COR-L47 (cell line): Measurements from ENCODE around the gene CABLES1.

Experiments used
- DNase-seq: peaks from one replicate; lab custom pipeline; 2025; lab: John Stamatoyannopoulos, UW

CABLES1 gene

DNA sequence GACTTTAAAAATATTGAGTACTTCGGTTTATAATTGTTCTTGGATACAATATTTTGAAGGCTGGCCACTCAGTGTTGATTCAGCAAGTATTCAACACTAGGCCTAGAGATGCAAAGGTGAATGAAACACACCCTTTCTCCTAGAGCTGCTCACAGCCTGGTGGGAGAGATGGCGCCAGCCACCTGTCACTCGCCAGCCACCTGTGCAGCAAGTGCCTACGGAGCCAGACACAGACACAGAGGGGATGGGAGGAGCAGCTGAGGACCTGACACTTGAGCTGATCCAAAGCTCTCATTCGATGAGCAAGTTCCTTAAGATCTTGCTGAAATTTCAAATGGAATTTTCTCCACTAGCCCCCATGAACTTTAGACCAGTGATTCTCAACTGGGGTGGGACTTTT, 166.7 kb downstream of the CABLES1 start:
- peak; percentile 76 for DNase-seq

DNA sequence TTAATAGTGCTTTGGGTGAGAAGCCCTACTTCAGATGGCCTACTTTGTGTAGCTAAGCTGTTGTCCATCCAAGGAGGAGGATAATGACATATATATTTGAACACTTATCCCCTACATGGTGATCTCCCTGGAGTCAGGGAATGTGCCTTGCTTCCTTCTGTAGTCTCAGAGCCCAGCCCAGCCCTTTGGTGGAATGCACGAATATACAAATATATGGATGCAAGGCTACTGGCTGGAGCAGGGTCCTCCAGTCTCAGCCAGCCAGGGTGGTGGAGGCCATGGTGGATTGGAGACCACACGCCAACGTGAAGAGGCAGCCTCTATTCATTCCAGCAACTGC, 167.2 kb downstream of the CABLES1 start:
- no peak for DNase-seq

DNA sequence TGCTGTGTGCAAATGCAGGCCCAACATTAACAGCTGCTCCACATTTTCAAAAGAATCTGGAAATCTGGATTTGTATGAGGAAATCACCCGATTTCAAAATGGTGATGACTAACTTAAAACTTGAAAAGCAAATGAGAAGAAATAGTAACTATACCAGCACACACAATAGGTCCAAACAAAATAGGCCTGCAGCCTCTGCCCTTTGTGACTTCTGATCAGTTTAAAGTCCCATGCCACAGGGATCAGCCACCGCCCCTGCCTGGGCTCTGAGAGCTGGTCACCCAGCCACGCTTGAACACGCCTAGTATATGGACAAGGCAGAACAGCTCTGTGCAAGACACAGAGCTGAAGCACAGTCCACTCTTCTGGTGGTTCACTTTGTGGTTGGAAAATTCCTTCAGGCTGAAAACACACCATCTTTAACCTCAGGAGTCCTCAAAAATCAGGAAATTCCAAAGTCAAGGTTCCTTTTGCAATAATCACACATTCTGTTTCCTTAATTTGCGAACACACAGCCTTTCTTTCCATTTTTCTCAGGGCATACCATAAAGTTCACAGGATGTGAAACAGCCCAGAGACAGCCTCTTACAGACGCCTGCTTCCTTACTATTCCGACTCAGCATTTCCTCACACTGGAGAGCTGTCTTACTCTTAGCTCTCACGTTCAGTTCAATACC, 167.7 kb downstream of the CABLES1 start:
- no peak for DNase-seq

DNA sequence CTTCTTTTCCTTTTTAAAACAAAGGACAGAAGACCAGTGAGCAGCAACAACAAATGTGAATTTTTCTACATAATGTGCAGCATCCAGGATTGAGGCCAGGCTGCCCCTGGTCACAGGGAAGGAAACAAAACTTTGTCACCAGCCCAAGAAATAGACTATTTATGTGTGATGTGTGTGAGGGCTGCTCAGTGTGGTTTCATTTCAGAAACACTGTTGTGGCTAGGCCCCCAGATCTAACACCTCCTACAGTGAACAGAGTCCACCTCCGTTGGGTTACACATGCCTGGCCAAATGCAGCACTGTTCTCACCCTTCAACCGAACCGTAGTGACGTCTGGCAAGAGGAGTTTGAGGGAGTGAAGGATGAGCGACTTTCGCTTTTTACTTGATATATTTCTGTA, 171.5 kb downstream of the CABLES1 start:
- no peak for DNase-seq

DNA sequence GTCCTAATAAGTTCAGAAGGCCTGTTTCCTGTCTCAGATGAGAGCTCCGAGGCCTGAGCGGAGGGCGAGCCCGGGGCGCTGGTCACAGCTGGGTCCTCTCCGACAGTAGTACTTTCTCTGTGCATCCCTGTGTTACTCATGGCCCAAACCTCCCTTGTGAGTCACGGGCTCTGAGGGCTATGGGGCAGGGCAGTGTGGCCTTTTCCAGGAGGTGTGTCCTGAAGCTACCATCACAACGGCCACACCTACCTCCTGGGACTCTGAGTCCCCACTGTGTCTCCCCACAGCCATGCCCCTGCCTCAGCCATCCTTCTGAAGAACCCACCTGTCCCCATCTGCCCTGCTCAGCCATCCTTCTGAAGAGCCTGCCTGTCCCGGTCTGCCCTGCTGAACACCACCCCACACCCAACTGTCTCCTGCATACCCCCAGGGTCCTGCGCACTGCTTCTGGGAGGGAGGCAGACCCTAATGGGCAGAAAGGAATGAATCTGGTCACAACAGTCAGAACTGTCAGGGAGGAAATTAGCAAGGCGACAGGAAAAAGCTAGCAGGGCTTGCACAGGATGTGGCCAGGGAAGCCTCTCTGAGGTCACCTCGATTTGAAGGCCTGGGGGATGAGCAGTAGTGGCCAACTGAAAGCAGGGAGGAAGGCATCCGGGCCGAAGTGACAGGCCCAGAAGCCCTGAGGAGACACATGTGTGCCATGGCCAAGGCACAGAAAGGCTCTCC, 172.4 kb downstream of the CABLES1 start:
- DNase-seq, result no peak
